IPS-18c (cell line): Measurements from ENCODE around the gene LAMA3.

Source experiments
- H3K4me3 ChIP-seq: 2 replicates; pipeline ENCODE4 v1.7.0; 2013; ENCODE audit warnings: low read depth, mild to moderate bottlenecking, low read length, moderate library complexity; ENCODE audit not compliant: insufficient read depth
- H3K9me3 ChIP-seq: one replicate; pipeline ENCODE4 v1.6.1; 2013; ENCODE audit warnings: mild to moderate bottlenecking, low read length, moderate library complexity; ENCODE audit not compliant: control insufficient read depth, insufficient read depth

Gene LAMA3

GRCh38 chr18:23844991-23845680 is 155.9 kb downstream of the LAMA3 start:
- Histone ChIP-seq H3K4me3 (no peak overlapping the region), H3K9me3 (no peaks in the 10 kb centered on the region)

GRCh38 chr18:23845988-23846630 is 156.9 kb downstream of the LAMA3 start:
- no peaks in the 10 kb centered on the region for H3K9me3 ChIP-seq
- no peak overlapping the region for H3K4me3 ChIP-seq

- Histone ChIP-seq H3K4me3 (no peak overlapping the region), H3K9me3 (no peaks in the 10 kb centered on the region)
Observed at GRCh38 chr18:23847321-23847986, 158.2 kb downstream of the LAMA3 start.

- Histone ChIP-seq H3K9me3 (no peaks in the 10 kb centered on the region), H3K4me3 (no peak overlapping the region)
Observed at GRCh38 chr18:23849141-23849540, 159.9 kb downstream of the LAMA3 start.

- Histone ChIP-seq H3K4me3 (no peak overlapping the region), H3K9me3 (no peaks in the 10 kb centered on the region)
Observed at GRCh38 chr18:23850215-23850614, 161.0 kb downstream of the LAMA3 start.

GRCh38 chr18:23851470-23852002 is 162.3 kb downstream of the LAMA3 start:
- H3K9me3 ChIP-seq: no peaks in the 10 kb centered on the region
- H3K4me3 ChIP-seq: no peak overlapping the region

GRCh38 chr18:23852236-23853045 is 163.2 kb downstream of the LAMA3 start:
- Histone ChIP-seq H3K9me3 (no peaks in the 10 kb centered on the region), H3K4me3 (no peak overlapping the region)

- Histone ChIP-seq H3K4me3 (no peak overlapping the region), H3K9me3 (no peaks in the 10 kb centered on the region)
Observed at GRCh38 chr18:23853448-23854195, 164.4 kb downstream of the LAMA3 start.

- Histone ChIP-seq H3K9me3 (no peaks in the 10 kb centered on the region), H3K4me3 (no peak overlapping the region)
Observed at GRCh38 chr18:23855721-23856120, 166.5 kb downstream of the LAMA3 start.

- Histone ChIP-seq H3K9me3 (no peaks in the 10 kb centered on the region), H3K4me3 (no peak overlapping the region)
Observed at GRCh38 chr18:23856466-23857163, 167.4 kb downstream of the LAMA3 start.

- no peak overlapping the region for H3K4me3 ChIP-seq
- H3K9me3 ChIP-seq: no peaks in the 10 kb centered on the region
Observed at GRCh38 chr18:23857164-23857552, 167.9 kb downstream of the LAMA3 start.

GRCh38 chr18:23857756-23858155 is 168.5 kb downstream of the LAMA3 start:
- H3K9me3 ChIP-seq: no peaks in the 10 kb centered on the region
- H3K4me3 ChIP-seq: no peak overlapping the region

GRCh38 chr18:23859466-23860336 is 170.4 kb downstream of the LAMA3 start:
- no peaks in the 10 kb centered on the region for H3K9me3 ChIP-seq

GRCh38 chr18:23861326-23861725 is 172.1 kb downstream of the LAMA3 start:
- Histone ChIP-seq H3K4me3 (no peak overlapping the region), H3K9me3 (no peaks in the 10 kb centered on the region)

More at GRCh38 chr18:23859466-23860336, 170.4 kb downstream of the LAMA3 start:
- no peak overlapping the region for H3K4me3 ChIP-seq

GRCh38 chr18:23861805-23862470 is 172.7 kb downstream of the LAMA3 start:
- H3K4me3 ChIP-seq: no peak overlapping the region
- no peaks in the 10 kb centered on the region for H3K9me3 ChIP-seq
